Measurements from ENCODE around the gene TIAM1. TPM values are rescaled to one million over a fixed set of nuclear protein-coding genes. Genes with fewer than 3 reads are reported as not detected.

The TIAM1 gene
- total RNA-seq, 4 donors from 2014 or later, result 5.4 to 10.6 (median 6.0) TPM

- TF ChIP-seq POLR2A (IDR thresholded peaks at IDR 0.05; ENCODE audit: low read depth), result no peak
- no peak for TF ChIP-seq CTCF (IDR thresholded peaks at IDR 0.05)
- no peak for TF ChIP-seq POLR2AphosphoS5 (IDR thresholded peaks at IDR 0.05)
- TF ChIP-seq EP300 (IDR thresholded peaks at IDR 0.05), result no peak
- no peak overlapping the region for H3K27ac ChIP-seq (replicated peaks in 1 of 4)
- H3K4me3 ChIP-seq, result no peak overlapping the region
- peaks cover 0 to 10% (median 1%) of the 10 kb centered on the region in 4 donors for H3K27me3 ChIP-seq
- DNase-seq (ENCODE audit: extremely low spot score), result no peak
- WGBS, result 37% methylated on average over 11 of the region's 11 CpGs
- H3K9me3 ChIP-seq, result no peaks in the 10 kb centered on the region
- no peaks in the 10 kb centered on the region for H3K36me3 ChIP-seq
- no peaks in the 10 kb centered on the region for H3K4me1 ChIP-seq
- intact Hi-C loops (cut with DNase I), result no loop called here
Measured at GRCh38 chr21:31265366-31266013, 78.6 kb downstream of the TIAM1 start.

- peaks cover 0 to 10% (median 1%) of the 10 kb centered on the region in 4 donors for H3K27me3 ChIP-seq
- no peaks in the 10 kb centered on the region for H3K4me1 ChIP-seq
- no peak for TF ChIP-seq POLR2AphosphoS5 (IDR thresholded peaks at IDR 0.05)
- TF ChIP-seq POLR2A (IDR thresholded peaks at IDR 0.05; ENCODE audit: low read depth), result no peak
- TF ChIP-seq CTCF (IDR thresholded peaks at IDR 0.05), result no peak
- TF ChIP-seq EP300 (IDR thresholded peaks at IDR 0.05), result no peak
- no peaks in the 10 kb centered on the region for H3K9me3 ChIP-seq
- WGBS, result 94% methylated on average over 6 of the region's 6 CpGs
- DNase-seq (ENCODE audit: extremely low spot score), result no peak
- H3K4me3 ChIP-seq, result no peak overlapping the region
- H3K27ac ChIP-seq (replicated peaks in 1 of 4), result no peak overlapping the region
- no peaks in the 10 kb centered on the region for H3K36me3 ChIP-seq
- intact Hi-C loops (cut with DNase I), result no loop called here
Measured at GRCh38 chr21:31264574-31264973, 79.5 kb downstream of the TIAM1 start.

GRCh38 chr21:31262728-31263127, 81.3 kb downstream of the TIAM1 start:
- no peaks in the 10 kb centered on the region for H3K9me3 ChIP-seq
- H3K27me3 ChIP-seq, result peaks cover 0 to 11% (median 0%) of the 10 kb centered on the region in 4 donors
- TF ChIP-seq POLR2AphosphoS5 (IDR thresholded peaks at IDR 0.05) (no peak), EP300 (IDR thresholded peaks at IDR 0.05) (no peak), CTCF (IDR thresholded peaks at IDR 0.05) (no peak), POLR2A (IDR thresholded peaks at IDR 0.05; ENCODE audit: low read depth) (no peak)
- H3K4me1 ChIP-seq, result no peaks in the 10 kb centered on the region
- no peaks in the 10 kb centered on the region for H3K36me3 ChIP-seq
- intact Hi-C loops (cut with DNase I), result no loop called here
- no peak overlapping the region for H3K27ac ChIP-seq (replicated peaks in 1 of 4)
- H3K4me3 ChIP-seq, result no peak overlapping the region
- no peak for DNase-seq (ENCODE audit: extremely low spot score)
- WGBS, result 85% methylated on average over 4 of the region's 4 CpGs

- DNase-seq (ENCODE audit: extremely low spot score), result no peak
- no peak for TF ChIP-seq POLR2AphosphoS5 (IDR thresholded peaks at IDR 0.05)
- TF ChIP-seq EP300 (IDR thresholded peaks at IDR 0.05), result no peak
- TF ChIP-seq POLR2A (IDR thresholded peaks at IDR 0.05; ENCODE audit: low read depth), result no peak
- no peak for TF ChIP-seq CTCF (IDR thresholded peaks at IDR 0.05)
- intact Hi-C loops (cut with DNase I), result no loop called here
- Histone ChIP-seq H3K4me3 (no peak overlapping the region), H3K4me1 (no peaks in the 10 kb centered on the region), H3K27me3 (peaks cover 0 to 13% (median 0%) of the 10 kb centered on the region in 4 donors), H3K9me3 (no peaks in the 10 kb centered on the region), H3K27ac (replicated peaks in 1 of 4) (no peak overlapping the region), H3K36me3 (no peaks in the 10 kb centered on the region)
- WGBS, result 85% methylated on average over 8 of the region's 8 CpGs
Measured at GRCh38 chr21:31261759-31262158, 82.3 kb downstream of the TIAM1 start.

- WGBS, result 52% methylated on average over 4 of the region's 4 CpGs
- Histone ChIP-seq H3K27me3 (peaks cover 0 to 13% (median 0%) of the 10 kb centered on the region in 4 donors), H3K27ac (replicated peaks in 1 of 4) (no peak overlapping the region), H3K9me3 (no peaks in the 10 kb centered on the region), H3K36me3 (no peaks in the 10 kb centered on the region), H3K4me1 (no peaks in the 10 kb centered on the region), H3K4me3 (no peak overlapping the region)
- DNase-seq (ENCODE audit: extremely low spot score), result no peak
- TF ChIP-seq EP300 (IDR thresholded peaks at IDR 0.05) (no peak), CTCF (IDR thresholded peaks at IDR 0.05) (no peak), POLR2AphosphoS5 (IDR thresholded peaks at IDR 0.05) (no peak), POLR2A (IDR thresholded peaks at IDR 0.05; ENCODE audit: low read depth) (no peak)
- intact Hi-C loops (cut with DNase I), result no loop called here
Measured at GRCh38 chr21:31260790-31261189, 83.3 kb downstream of the TIAM1 start.

Data from esophagus muscularis mucosa (tissue), 4 donors.